Fibroblast of skin of scalp (primary cell): ENCODE data around the gene CLEC5A.
"Not testable (repeated sequence)": the region's sequence is repeated elsewhere in the genome, so short reads cannot be mapped to it uniquely, and the experiment has no call there.

ENCODE experiments used
- DNase-seq: peaks from one replicate; pipeline ENCODE4 v3.0.0-alpha.2; 2013

Gene CLEC5A

DNA sequence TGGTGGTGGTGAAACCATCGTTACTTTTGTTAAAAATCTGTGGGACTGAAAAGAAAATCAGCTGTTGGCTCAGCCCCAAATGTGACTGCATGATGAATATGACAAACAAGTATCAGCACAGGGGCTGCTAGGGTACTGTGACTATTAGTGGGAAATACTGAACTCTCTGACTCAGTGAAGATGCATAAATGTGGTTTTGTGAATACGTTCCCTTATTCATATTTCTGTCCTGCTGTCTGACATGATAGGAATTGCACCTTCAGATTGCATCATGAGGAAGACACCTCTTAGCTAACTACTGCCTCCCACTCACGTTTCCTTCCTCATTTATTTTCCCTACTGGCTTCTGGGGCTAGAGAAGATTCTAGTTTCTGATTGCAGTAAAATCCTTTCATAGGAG, 1.4 kb downstream of the CLEC5A start:
- DNase-seq = no peak

DNA sequence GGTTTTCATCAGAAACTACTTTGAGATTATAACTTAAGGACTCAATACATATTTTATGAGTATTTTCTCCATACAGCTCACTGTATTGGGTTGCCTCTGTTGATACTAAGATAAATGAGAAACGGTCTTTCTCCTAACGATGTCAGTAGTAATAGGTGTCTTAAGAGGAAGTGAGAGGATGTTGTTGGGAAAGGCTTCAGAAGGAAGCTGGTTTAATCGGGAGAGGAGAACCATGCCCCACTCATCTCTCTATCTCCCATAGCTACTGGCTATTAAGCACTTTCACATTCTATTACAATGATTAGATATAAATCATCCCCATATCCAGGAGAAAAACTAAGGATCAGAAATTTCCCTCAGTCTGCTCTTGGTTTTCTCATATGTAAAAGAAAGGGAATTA, 2.0 kb downstream of the CLEC5A start:
- DNase-seq = no peak

GRCh38 chr7:141943846-141944245, 2.9 kb downstream of the CLEC5A start:
- DNase-seq = no peak

- no peak for DNase-seq
Observed at GRCh38 chr7:141941075-141941474, 5.7 kb downstream of the CLEC5A start.

- DNase-seq = no peak
Observed at GRCh38 chr7:141930211-141930610, 16.6 kb downstream of the CLEC5A start.

DNA sequence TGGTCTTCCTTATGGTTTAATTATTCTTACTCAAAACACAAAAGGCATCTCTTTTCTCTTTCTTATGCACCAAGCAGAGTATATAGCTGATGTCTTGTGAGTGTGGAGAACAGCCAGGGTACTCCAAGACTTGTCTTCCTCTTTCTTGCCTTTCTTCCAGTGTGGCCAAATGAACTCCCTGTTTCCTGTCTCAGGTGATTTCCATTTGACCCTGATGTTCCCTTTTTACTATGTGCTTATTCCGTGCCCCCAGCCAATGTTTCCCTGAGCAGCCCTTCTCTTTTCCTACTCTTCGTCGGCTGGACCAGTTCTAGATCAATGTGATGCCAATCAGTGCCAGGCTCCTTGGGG, 18.0 kb downstream of the CLEC5A start:
- no peak for DNase-seq

- DNase-seq = no peak
Observed at GRCh38 chr7:141928146-141928844, 18.5 kb downstream of the CLEC5A start.

- no peak for DNase-seq
Observed at GRCh38 chr7:141920281-141920680, 26.5 kb downstream of the CLEC5A start.

DNA sequence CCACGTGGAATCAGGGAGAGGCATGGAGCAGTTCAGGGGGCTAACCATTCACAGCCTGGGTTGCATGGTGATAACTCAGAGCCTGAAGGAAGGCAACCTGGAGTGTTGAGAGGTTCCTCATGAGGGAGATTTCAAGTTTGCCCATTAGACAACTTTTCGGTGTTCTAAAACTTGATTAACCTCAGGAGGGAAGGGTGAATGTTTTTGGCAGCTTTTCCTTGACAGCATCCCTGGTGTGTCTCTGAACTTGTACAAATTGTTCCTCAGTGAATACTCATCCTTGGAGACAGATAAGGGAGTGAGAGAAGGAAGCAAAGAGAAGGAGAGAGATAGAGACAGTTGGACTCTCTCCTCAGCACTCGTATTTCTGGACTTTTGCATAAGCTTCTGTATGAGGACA, 30.7 kb downstream of the CLEC5A start, which contains the start of gene OR9A4:
TSS of gene OR9A4 (plus strand) at position 301 of the 400 bp plus-strand sequence. CDS start 2,477 bp downstream, outside the sequence.
- no peak for DNase-seq

DNA sequence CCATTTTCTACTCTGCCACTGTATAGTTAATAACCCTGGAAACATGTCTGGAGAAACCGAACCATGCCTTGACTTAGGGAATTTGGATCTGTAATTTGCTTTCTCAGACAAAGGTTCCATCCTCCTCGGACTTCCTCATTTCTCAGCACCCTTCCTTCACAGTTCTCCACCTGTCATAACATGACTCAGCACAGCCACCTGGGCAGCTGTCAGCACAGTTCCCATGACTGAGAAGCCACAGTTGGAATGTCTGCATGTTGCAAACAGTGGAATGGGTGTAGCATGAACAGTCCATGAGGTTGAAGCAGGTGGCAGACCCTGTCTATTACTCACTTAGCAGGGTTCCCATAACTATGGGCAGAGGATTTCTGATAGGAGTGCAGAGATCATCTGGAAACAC, 31.2 kb downstream of the CLEC5A start:
- DNase-seq = no peak

DNA sequence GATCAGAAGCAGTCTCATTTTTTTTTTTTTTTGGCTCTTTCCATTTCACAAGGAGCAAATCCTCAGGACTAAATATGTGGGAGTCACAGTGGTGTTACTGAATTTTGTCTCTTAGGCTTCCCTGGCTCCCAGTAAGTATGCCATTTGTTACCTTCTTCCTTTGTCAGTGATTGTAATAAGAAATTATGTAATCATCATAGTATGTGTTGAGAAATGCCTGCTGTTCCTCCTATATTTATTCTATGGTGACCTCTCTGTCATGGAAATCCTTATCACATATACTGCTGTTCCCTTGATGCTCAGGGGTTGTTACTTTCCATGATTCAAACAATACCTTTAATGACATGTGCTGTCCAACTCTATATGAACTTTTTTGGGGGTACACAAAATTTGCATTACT, 35.4 kb downstream of the CLEC5A start:
- no peak for DNase-seq

DNA sequence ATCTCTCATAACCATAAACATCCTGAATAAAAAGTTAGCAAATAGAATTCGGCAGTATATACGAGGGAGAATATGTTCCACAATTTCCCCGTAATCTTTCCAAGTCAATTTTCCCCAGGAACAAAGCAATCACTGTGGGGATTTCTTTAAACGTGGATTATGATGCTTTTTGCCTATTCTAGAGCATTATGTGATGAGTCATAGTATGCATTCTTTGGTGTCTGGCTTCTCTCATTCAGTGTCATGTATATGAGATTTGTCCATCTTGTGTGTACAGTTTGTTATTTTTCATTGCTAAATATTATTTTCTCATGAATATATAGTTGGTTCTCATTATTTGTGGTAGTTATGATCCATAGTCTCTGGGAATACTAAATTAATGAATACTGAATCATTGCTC, 40.5 kb downstream of the CLEC5A start:
- no peak for DNase-seq

DNA sequence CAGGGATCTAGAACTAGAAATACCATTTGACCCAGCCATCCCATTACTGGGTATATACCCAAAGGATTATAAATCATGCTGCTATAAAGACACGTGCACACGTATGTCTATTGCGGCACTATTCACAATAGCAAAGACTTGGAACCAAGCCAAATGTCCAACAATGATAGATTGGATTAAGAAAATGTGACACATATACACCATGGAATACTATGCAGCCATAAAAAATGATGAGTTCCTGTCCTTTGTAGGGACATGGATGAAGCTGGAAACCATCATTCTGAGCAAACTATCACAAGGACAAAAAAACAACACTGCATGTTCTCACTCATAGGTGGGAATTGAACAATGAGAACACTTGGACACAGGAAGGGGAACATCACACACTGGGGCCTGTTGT, 47.4 kb downstream of the CLEC5A start:
- DNase-seq = not testable (repeated sequence)

DNA sequence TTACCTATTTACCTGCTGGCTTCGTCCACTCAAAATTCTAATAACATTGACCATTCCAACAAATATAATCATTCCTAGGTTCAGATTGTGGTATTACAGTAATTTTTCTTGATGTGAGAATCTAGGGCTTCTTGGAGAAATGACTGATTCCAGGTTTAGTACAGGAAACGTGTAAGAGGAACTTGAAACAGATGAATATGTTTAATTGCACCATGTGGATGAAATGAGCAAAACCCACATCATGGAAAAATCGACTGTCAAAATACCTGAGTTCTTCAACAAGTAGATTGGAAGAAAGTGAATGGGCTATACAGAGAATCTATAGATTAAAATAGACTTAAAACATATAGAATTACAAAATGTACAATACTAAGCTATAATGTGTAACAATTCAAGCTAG, 55.4 kb downstream of the CLEC5A start:
- DNase-seq = no peak

DNA sequence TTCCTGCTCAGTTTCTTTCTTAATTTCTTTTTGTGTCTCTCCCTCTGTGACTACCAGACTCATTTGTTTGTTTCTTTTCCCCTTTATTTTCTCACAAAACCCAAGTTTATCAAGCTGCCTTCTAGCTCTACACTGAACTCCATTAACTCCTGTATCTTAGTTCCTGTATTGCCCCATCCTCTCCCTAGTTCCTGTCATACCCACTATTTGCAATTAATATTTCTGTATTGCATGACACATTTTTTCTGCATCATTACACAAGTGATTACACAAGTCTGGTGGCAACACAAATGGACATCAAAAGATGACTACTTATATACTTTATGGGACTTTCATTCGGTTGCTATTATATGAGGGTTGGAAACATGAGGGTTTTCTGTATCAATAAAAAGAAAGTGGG, 57.5 kb downstream of the CLEC5A start:
- no peak for DNase-seq

DNA sequence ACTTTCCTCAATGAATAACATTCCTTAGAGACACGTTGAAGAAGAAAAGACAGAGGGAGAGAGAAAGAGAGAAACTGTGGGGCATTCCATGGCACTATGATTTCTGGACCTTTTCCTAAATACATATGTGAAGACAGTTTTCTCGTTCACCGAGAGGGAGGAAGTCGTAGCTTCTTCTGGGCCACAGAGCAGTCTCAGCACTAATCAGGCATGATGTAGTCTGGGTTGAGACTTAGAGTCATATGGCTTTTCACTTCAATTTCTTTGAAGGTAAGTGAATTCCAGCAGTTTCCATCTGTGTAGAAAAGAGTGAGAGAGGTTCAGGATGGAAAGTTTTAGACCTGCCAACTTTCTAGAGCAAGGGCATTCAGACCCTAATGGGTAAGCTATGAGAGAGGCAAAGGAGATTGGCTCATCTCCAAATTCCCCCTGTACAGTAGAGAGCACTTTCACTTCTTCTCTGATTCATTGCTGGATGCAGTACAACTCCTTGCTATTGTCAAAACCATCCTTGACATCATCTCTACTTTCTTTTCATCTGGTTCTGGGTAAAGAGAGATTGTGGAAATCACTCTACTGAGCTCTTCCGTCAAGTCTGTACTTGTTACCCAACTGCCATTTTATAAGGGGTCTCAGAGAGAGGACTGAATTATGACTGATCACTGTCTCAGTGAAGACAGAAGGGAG, 62.1 kb downstream of the CLEC5A start:
- DNase-seq = no peak

- no peak for DNase-seq
Observed at GRCh38 chr7:141880960-141881359, 65.8 kb downstream of the CLEC5A start.

GRCh38 chr7:141877365-141877764, 69.4 kb downstream of the CLEC5A start:
- DNase-seq = no peak
